ENCODE measurements around the gene TBL1X. TPM values are rescaled to one million over a fixed set of nuclear protein-coding genes. Genes with fewer than 3 reads are reported as not detected.

The TBL1X gene
- total and polyA plus RNA-seq, 2 of the 8 experiments (the other 6 are each of a cell fraction or from before 2014, with no cell fraction given), result 13.3 to 25.6 TPM

GRCh38 chrX:9658409-9658808, 193.6 kb downstream of the TBL1X start:
- no peak overlapping the region for H2AK5ac ChIP-seq (ENCODE audit: low read depth, low read length)
- no peak for DNase-seq (ENCODE audit: low read depth in 1 of 2, low spot score in 2 of 2)

More at GRCh38 chrX:9658409-9658808, 193.6 kb downstream of the TBL1X start:
- no peak overlapping the region for H2BK20ac ChIP-seq (ENCODE audit: low read length)
- H2BK12ac ChIP-seq (ENCODE audit: low read depth, low read length), result no peak overlapping the region
- no peak overlapping the region for H4K8ac ChIP-seq (ENCODE audit: extremely low read depth, insufficient read depth, low read length)
- TF ChIP-seq SIRT6 (IDR thresholded peaks at IDR 0.05; ENCODE audit: low read length), result no peak
- TF ChIP-seq, protein P1, sequence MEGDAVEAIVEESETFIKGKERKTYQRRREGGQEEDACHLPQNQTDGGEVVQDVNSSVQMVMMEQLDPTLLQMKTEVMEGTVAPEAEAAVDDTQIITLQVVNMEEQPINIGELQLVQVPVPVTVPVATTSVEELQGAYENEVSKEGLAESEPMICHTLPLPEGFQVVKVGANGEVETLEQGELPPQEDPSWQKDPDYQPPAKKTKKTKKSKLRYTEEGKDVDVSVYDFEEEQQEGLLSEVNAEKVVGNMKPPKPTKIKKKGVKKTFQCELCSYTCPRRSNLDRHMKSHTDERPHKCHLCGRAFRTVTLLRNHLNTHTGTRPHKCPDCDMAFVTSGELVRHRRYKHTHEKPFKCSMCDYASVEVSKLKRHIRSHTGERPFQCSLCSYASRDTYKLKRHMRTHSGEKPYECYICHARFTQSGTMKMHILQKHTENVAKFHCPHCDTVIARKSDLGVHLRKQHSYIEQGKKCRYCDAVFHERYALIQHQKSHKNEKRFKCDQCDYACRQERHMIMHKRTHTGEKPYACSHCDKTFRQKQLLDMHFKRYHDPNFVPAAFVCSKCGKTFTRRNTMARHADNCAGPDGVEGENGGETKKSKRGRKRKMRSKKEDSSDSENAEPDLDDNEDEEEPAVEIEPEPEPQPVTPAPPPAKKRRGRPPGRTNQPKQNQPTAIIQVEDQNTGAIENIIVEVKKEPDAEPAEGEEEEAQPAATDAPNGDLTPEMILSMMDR (IDR thresholded peaks at IDR 0.05; ENCODE audit: control extremely low read depth in 1 of 3, insufficient read depth in 1 of 3, low read depth in 1 of 3, low read length in 3 of 3), result no peak
- TF ChIP-seq EP300 (IDR thresholded peaks at IDR 0.05; ENCODE audit: borderline replicate concordance in 1 of 2, low read depth in 2 of 2, low read length in 2 of 2), result no peak
- no peak overlapping the region for H2BK5ac ChIP-seq (ENCODE audit: low read depth, low read length)
- H3K79me2 ChIP-seq (ENCODE audit: control insufficient read depth in 1 of 2, insufficient read depth in 2 of 2, low read length in 2 of 2), result no peaks in the 10 kb centered on the region
- no peak overlapping the region for H3K14ac ChIP-seq (ENCODE audit: insufficient read length)
- ChIA-PET CTCF (ENCODE audit: partially characterized antibody) (interaction anchor here (0.9 to 1.5 kb wide), 2 partner anchors 44 to 452 kb away, joined by 3 read pairs; no protein-coding TSS in a partner anchor), POLR2A (ENCODE audit: partially characterized antibody) (no interaction called here)
- H3K27ac ChIP-seq (ENCODE audit: low read depth, low read length), result no peak overlapping the region
- H3K23ac ChIP-seq (ENCODE audit: insufficient read length), result no peak overlapping the region
- H3K4me2 ChIP-seq (ENCODE audit: insufficient read depth in 1 of 2, low read depth in 2 of 2, low read length in 2 of 2), result no peak overlapping the region
- no peak overlapping the region for H2AFZ ChIP-seq (ENCODE audit: low read length)
- no peak overlapping the region for H2BK15ac ChIP-seq (ENCODE audit: low read length)
- no peaks in the 10 kb centered on the region for H3K27me3 ChIP-seq (replicated peaks in 1 of 4; ENCODE audit: control insufficient read depth in 3 of 4, extremely low read depth in 1 of 4, insufficient read depth in 3 of 4, low read length in 3 of 4)
- no peak overlapping the region for H4K91ac ChIP-seq (replicated peaks; ENCODE audit: insufficient read length, low read length)
- H3K18ac ChIP-seq (ENCODE audit: extremely low read depth, low read length), result no peak overlapping the region
- H4K5ac ChIP-seq (ENCODE audit: insufficient read length, low read depth, low read length), result no peak overlapping the region
- H3K79me1 ChIP-seq (ENCODE audit: low read depth, low read length), result no peaks in the 10 kb centered on the region
- H3K9me3 ChIP-seq (ENCODE audit: insufficient read depth in 2 of 2, low read depth in 1 of 2, low read length in 1 of 2), result no peaks in the 10 kb centered on the region
- no peak for FAIRE-seq
- 100% methylated on average over 4 of the region's 4 CpGs; no CpG with 5 or more reads in 1 of the 2 experiments for WGBS, 2 experiments (ENCODE audit: extremely low coverage in 1 of 2, insufficient coverage in 1 of 2, insufficient read length in 1 of 2, insufficient replicate concordance in 2 of 2, low coverage in 1 of 2, low lambda C conversion rate in 2 of 2, missing lambda C conversion rate in 1 of 2)
- H3K4me3 ChIP-seq (ENCODE audit: extremely low read depth in 1 of 4, insufficient read depth in 2 of 4, low read depth in 3 of 4, low read length in 4 of 4), result no peak overlapping the region
- H3K9ac ChIP-seq (replicated peaks in 1 of 4; ENCODE audit: extremely low read depth in 1 of 4, low read depth in 3 of 4, low read length in 3 of 4), result no peak overlapping the region
- H4K20me1 ChIP-seq (replicated peaks in 1 of 2; ENCODE audit: control insufficient read depth in 1 of 2, insufficient read depth in 2 of 2, low read length in 2 of 2), result peaks cover 0 to 2% of the 10 kb centered on the region in 2 experiments
- no peak overlapping the region for H2BK120ac ChIP-seq (replicated peaks; ENCODE audit: low read depth, low read length)
- no peak overlapping the region for H3K56ac ChIP-seq (replicated peaks; ENCODE audit: insufficient read length, low read depth, low read length)
- H3K4ac ChIP-seq (replicated peaks; ENCODE audit: insufficient read length, low read depth, low read length), result no peak overlapping the region
- peaks cover 0 to 5% (median 0%) of the 10 kb centered on the region in 4 experiments; a peak in 2 of 8 replicates for H3K36me3 ChIP-seq (ENCODE audit: control insufficient read depth in 2 of 4, insufficient read depth in 4 of 4, low read length in 3 of 4)
- H3K23me2 ChIP-seq (ENCODE audit: low read depth, low read length), result no peaks in the 10 kb centered on the region
- peaks cover 0 to 2% (median 0%) of the 10 kb centered on the region in 4 experiments; a peak in 1 of 7 replicates for H3K4me1 ChIP-seq (replicated peaks in 1 of 4; ENCODE audit: control insufficient read depth in 3 of 4, insufficient read depth in 4 of 4, low read length in 3 of 4)

Measured in H1 (cell line).